Tongue (tissue), 2 donors: Measurements from ENCODE around the gene MAGI1. TPM values are rescaled to one million over a fixed set of nuclear protein-coding genes. Genes with fewer than 3 reads are reported as not detected.
"Not testable (repeated sequence)": the region's sequence is repeated elsewhere in the genome, so short reads cannot be mapped to it uniquely, and the experiment has no call there.

Source experiments
- DNase-seq: peaks from one replicate; pipeline ENCODE4 v3.0.0-alpha.2; 2015
- total RNA-seq: library from RNA; depleted of rRNA; stranded (reverse); fragments of >200 nt; gene quantifications from one replicate; pipeline ENCODE4 v1.2.3, GENCODE V29; 2014

The MAGI1 gene
- total RNA-seq, 1 donor from 2014 or later, result 62.1 TPM

GRCh38 chr3:66038384-66038725, 363 bp downstream of the MAGI1 start:
- DNase-seq, result no peak

GRCh38 chr3:66037986-66038369, 740 bp downstream of the MAGI1 start:
- no peak for DNase-seq

- peak; percentile 70 for DNase-seq
Observed at GRCh38 chr3:66037330-66037985, 1.3 kb downstream of the MAGI1 start.

- DNase-seq, result peak; percentile 62
Observed at GRCh38 chr3:66036586-66037148, 2.1 kb downstream of the MAGI1 start.

- DNase-seq, result no peak
Observed at GRCh38 chr3:66035763-66036477, 2.8 kb downstream of the MAGI1 start.

- DNase-seq, result no peak
Observed at GRCh38 chr3:66033241-66034138, 5.2 kb downstream of the MAGI1 start.

GRCh38 chr3:66031102-66031698, 7.5 kb downstream of the MAGI1 start:
- no peak for DNase-seq

- no peak for DNase-seq
Observed at GRCh38 chr3:66029443-66029842, 9.3 kb downstream of the MAGI1 start.

GRCh38 chr3:66029014-66029413, 9.7 kb downstream of the MAGI1 start:
- no peak for DNase-seq

- no peak for DNase-seq
Observed at GRCh38 chr3:66028457-66028856, 10.3 kb downstream of the MAGI1 start.

GRCh38 chr3:66027099-66027498, 11.6 kb downstream of the MAGI1 start:
- not testable (repeated sequence) for DNase-seq

GRCh38 chr3:66023738-66024385, 14.9 kb downstream of the MAGI1 start:
- peak; percentile 52 for DNase-seq

GRCh38 chr3:66023229-66023628, 15.5 kb downstream of the MAGI1 start:
- no peak for DNase-seq

GRCh38 chr3:66021731-66022131, 17.0 kb downstream of the MAGI1 start:
- DNase-seq, result no peak

GRCh38 chr3:66019896-66020295, 18.8 kb downstream of the MAGI1 start:
- no peak for DNase-seq

GRCh38 chr3:66018057-66019033, 20.4 kb downstream of the MAGI1 start:
- no peak for DNase-seq

GRCh38 chr3:66017591-66017990, 21.1 kb downstream of the MAGI1 start:
- DNase-seq, result no peak

GRCh38 chr3:66017084-66017483, 21.6 kb downstream of the MAGI1 start:
- no peak for DNase-seq

GRCh38 chr3:66015841-66016240, 22.9 kb downstream of the MAGI1 start:
- no peak for DNase-seq

GRCh38 chr3:66014651-66015050, 24.1 kb downstream of the MAGI1 start:
- no peak for DNase-seq

- DNase-seq, result no peak
Observed at GRCh38 chr3:66014056-66014455, 24.7 kb downstream of the MAGI1 start.
